ENCODE data around the gene CD3G. TPM values are rescaled to one million over a fixed set of nuclear protein-coding genes. Genes with fewer than 3 reads are reported as not detected.
A peak's percentile ranks its signal among the peaks of the same experiment; 100 is the strongest.

Gene CD3G
- total and polyA plus RNA-seq, 9 of the 15 experiments (the other 6 are each of a cell fraction or from before 2014, with no cell fraction given): 0.30 to 1.7 (median 0.47) TPM

DNA sequence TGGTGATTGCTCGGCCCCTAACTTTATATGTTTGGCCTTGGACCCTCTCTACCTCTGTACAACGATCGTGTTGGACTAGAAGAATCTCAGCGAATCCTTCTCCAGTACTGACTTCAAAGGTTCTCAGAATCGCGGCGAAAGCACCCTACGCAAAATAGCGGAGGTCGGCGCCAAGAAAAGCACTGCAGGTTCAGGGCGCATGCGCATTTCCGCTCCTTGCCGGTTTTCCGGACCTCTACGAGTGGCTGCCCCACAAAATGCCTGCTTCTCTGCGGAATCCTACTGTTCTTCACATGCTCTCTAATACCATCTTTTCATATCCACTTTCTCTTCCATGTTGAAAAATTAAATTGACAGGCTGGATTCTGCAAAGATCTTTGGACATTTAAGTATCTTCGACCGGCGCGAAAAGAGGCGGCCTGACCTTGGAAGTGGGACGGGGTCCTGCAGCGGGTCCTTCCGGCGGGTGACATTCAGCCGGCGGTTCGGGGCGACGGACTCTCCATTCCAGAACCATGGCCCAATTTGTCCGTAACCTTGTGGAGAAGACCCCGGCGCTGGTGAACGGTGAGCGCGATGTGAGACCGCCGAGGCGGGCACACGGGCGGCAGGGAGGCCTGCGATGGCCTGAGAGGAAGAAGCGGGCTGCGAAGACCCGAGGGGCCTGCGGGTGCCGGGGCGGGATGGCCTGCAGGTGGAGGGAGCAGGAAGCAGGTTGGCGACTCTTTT is 57.2 kb downstream of the CD3G start, which contains the start of gene ATP5MG (continued):
- TF ChIP-seq, protein P1, sequence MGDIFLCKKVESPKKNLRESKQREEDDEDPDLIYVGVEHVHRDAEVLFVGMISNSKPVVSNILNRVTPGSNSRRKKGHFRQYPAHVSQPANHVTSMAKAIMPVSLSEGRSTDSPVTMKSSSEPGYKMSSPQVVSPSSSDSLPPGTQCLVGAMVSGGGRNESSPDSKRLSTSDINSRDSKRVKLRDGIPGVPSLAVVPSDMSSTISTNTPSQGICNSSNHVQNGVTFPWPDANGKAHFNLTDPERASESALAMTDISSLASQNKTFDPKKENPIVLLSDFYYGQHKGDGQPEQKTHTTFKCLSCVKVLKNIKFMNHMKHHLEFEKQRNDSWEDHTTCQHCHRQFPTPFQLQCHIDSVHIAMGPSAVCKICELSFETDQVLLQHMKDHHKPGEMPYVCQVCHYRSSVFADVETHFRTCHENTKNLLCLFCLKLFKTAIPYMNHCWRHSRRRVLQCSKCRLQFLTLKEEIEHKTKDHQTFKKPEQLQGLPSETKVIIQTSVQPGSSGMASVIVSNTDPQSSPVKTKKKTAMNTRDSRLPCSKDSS (IDR thresholded peaks at IDR 0.05; ENCODE audit: low read depth, partially characterized antibody): no peak
- TF ChIP-seq EZH2 (IDR thresholded peaks at IDR 0.05; ENCODE audit: borderline replicate concordance, low read depth, low read length) (no peak), PCBP2 (IDR thresholded peaks at IDR 0.05; ENCODE audit: low read depth, low read length, poor library complexity, severe bottlenecking) (no peak), KDM5B (IDR thresholded peaks at IDR 0.05; ENCODE audit: insufficient replicate concordance, low read depth, low read length) (peak; percentile 80), HOXB6 (CRISPR knock-in tag; IDR thresholded peaks at IDR 0.05; ENCODE audit: borderline replicate concordance) (no peak), CEBPB (tag; IDR thresholded peaks at IDR 0.05) (no peak), MTF1 (CRISPR knock-in tag; IDR thresholded peaks at IDR 0.05; ENCODE audit: borderline replicate concordance) (no peak), ZNF282 (CRISPR knock-in tag; IDR thresholded peaks at IDR 0.05) (0 out of 2 replicates have a peak, but pooled peaks have one; percentile 26), ZNF41 (CRISPR knock-in tag; conservative IDR thresholded peaks at IDR 0.05) (no peak), FOXP1 (CRISPR knock-in tag; IDR thresholded peaks at IDR 0.05) (peak; percentile 78; the same call in 1 of the 2 replicates), ZNF133 (CRISPR knock-in tag; IDR thresholded peaks at IDR 0.05) (no peak), ZNF311 (CRISPR knock-in tag; IDR thresholded peaks at IDR 0.05) (no peak), POLR2G (IDR thresholded peaks at IDR 0.05; ENCODE audit: low read depth, low read length) (peak; percentile 86), SPI1 (IDR thresholded peaks at IDR 0.05; ENCODE audit: borderline replicate concordance, low read depth, low read length) (no peak), SRSF9 (IDR thresholded peaks at IDR 0.05; ENCODE audit: borderline replicate concordance, low read depth, low read length) (no peak), ZNF239 (CRISPR knock-in tag; IDR thresholded peaks at IDR 0.05) (no peak), ZNF444 (CRISPR knock-in tag; IDR thresholded peaks at IDR 0.05) (no peak), RHOXF2B (CRISPR knock-in tag; conservative IDR thresholded peaks at IDR 0.05) (no peak), TRIM25 (IDR thresholded peaks at IDR 0.05; ENCODE audit: borderline replicate concordance) (0 out of 2 replicates have a peak, but pooled peaks have one; percentile 3)
- TF ChIP-seq, protein P2, sequence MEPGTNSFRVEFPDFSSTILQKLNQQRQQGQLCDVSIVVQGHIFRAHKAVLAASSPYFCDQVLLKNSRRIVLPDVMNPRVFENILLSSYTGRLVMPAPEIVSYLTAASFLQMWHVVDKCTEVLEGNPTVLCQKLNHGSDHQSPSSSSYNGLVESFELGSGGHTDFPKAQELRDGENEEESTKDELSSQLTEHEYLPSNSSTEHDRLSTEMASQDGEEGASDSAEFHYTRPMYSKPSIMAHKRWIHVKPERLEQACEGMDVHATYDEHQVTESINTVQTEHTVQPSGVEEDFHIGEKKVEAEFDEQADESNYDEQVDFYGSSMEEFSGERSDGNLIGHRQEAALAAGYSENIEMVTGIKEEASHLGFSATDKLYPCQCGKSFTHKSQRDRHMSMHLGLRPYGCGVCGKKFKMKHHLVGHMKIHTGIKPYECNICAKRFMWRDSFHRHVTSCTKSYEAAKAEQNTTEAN (CRISPR knock-in tag; IDR thresholded peaks at IDR 0.05): no peak
- TF ChIP-seq, protein P3, sequence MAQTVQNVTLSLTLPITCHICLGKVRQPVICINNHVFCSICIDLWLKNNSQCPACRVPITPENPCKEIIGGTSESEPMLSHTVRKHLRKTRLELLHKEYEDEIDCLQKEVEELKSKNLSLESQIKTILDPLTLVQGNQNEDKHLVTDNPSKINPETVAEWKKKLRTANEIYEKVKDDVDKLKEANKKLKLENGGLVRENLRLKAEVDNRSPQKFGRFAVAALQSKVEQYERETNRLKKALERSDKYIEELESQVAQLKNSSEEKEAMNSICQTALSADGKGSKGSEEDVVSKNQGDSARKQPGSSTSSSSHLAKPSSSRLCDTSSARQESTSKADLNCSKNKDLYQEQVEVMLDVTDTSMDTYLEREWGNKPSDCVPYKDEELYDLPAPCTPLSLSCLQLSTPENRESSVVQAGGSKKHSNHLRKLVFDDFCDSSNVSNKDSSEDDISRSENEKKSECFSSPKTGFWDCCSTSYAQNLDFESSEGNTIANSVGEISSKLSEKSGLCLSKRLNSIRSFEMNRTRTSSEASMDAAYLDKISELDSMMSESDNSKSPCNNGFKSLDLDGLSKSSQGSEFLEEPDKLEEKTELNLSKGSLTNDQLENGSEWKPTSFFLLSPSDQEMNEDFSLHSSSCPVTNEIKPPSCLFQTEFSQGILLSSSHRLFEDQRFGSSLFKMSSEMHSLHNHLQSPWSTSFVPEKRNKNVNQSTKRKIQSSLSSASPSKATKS (CRISPR knock-in tag; IDR thresholded peaks at IDR 0.05): no peak
